ENCODE data around the gene SLC30A4. TPM values are rescaled to one million over a fixed set of nuclear protein-coding genes. Genes with fewer than 3 reads are reported as not detected.

Gene SLC30A4
- total RNA-seq, 4 donors from 2014 or later, result 9.4 to 14.0 (median 11.6) TPM

DNA sequence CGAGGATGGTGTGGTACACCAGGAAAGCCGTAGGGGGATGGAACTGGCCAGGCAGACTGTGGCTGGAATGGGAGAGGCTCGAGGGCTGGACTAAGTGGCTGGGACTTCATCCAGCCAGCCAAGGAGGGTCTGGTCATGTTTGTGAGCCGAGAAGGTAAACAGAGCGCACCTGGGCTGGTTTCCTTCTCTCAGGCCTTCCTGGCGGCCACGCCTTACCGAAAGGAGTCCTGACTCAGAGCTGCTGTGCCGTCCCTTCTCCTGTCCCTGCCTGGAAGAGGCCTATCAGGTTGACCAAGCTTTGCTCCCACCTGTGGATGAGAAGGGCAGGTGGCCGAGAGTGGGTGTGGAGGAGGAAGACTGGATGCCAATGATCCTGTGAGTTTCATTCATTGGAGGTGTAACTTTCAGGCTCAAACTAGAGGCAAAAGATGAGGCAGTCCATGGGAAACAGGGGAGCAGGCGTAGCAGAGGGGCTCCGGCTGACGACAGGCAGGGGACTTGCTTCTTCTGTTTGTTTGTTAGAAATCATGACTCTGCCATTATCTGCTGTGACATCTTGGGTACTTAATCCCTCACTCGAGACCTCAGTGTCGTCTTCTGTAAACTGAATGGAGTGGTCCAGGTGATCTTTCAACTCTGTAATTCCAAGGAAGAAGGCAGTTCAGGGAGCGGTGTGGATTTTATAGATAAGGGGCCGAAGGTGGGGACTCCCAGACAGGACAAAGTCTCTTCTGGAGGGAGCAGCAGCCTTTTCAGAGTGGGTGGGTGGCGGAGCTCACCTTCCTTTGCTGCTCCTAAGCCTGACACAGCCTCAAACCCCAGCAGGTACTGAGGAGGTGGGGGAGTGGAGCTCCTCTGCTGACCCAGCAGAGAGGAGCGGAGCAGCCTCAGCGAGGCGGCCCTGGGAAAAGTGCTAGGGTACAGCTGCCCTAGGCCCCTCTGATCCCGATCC is 72.4 kb downstream of the SLC30A4 start:
- WGBS, result 90% methylated on average over 16 of the region's 22 CpGs
- TF ChIP-seq, protein P1, sequence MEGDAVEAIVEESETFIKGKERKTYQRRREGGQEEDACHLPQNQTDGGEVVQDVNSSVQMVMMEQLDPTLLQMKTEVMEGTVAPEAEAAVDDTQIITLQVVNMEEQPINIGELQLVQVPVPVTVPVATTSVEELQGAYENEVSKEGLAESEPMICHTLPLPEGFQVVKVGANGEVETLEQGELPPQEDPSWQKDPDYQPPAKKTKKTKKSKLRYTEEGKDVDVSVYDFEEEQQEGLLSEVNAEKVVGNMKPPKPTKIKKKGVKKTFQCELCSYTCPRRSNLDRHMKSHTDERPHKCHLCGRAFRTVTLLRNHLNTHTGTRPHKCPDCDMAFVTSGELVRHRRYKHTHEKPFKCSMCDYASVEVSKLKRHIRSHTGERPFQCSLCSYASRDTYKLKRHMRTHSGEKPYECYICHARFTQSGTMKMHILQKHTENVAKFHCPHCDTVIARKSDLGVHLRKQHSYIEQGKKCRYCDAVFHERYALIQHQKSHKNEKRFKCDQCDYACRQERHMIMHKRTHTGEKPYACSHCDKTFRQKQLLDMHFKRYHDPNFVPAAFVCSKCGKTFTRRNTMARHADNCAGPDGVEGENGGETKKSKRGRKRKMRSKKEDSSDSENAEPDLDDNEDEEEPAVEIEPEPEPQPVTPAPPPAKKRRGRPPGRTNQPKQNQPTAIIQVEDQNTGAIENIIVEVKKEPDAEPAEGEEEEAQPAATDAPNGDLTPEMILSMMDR (IDR thresholded peaks at IDR 0.05), result no peak
- TF ChIP-seq EP300 (IDR thresholded peaks at IDR 0.05) (no peak), POLR2AphosphoS5 (IDR thresholded peaks at IDR 0.05) (no peak), POLR2A (IDR thresholded peaks at IDR 0.05; ENCODE audit: low read depth) (no peak)
- H3K27me3 ChIP-seq, result no peaks in the 10 kb centered on the region
- no peaks in the 10 kb centered on the region for H3K36me3 ChIP-seq
- H3K4me3 ChIP-seq, result no peak overlapping the region
- intact Hi-C loops (cut with DNase I), result loop anchor here (10.0 kb wide), 1 partner anchor 165 kb away; no protein-coding TSS in a partner anchor
- H3K9me3 ChIP-seq, result no peaks in the 10 kb centered on the region
- no peak for DNase-seq (ENCODE audit: extremely low spot score)
- H3K27ac ChIP-seq (replicated peaks in 1 of 4), result no peak overlapping the region
- H3K4me1 ChIP-seq, result peaks cover 0 to 4% (median 0%) of the 10 kb centered on the region in 4 donors

DNA sequence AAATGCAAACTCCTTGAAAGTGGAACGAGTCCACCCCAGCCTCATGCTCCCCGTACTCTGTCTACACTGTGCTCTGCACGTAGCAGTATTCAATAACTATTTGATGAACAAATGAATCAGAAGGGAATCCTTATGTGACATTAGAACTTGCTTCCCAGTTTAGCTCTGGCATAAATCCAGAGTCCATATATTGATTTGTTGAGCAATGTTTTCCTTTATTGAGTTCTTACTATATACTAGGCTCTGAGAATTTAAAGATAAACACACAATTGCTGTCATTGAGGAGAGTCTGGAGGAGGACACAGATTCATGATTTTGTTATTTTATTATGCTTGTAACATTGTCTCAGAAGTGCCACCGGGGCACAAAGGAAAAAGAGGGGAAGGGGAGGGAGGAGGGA is 73.2 kb downstream of the SLC30A4 start:
- Histone ChIP-seq H3K4me3 (no peak overlapping the region), H3K9me3 (no peaks in the 10 kb centered on the region), H3K4me1 (peaks cover 0 to 4% (median 0%) of the 10 kb centered on the region in 4 donors), H3K27ac (replicated peaks in 1 of 4) (no peak overlapping the region), H3K27me3 (no peaks in the 10 kb centered on the region), H3K36me3 (no peaks in the 10 kb centered on the region)
- intact Hi-C loops (cut with DNase I), result no loop called here
- WGBS, result 87% methylated on average over 4 of the region's 4 CpGs
- no peak for TF ChIP-seq EP300 (IDR thresholded peaks at IDR 0.05)
- no peak for TF ChIP-seq POLR2AphosphoS5 (IDR thresholded peaks at IDR 0.05)
- TF ChIP-seq, protein P1 (IDR thresholded peaks at IDR 0.05), result no peak
- TF ChIP-seq POLR2A (IDR thresholded peaks at IDR 0.05; ENCODE audit: low read depth), result no peak
- DNase-seq (ENCODE audit: extremely low spot score), result no peak

DNA sequence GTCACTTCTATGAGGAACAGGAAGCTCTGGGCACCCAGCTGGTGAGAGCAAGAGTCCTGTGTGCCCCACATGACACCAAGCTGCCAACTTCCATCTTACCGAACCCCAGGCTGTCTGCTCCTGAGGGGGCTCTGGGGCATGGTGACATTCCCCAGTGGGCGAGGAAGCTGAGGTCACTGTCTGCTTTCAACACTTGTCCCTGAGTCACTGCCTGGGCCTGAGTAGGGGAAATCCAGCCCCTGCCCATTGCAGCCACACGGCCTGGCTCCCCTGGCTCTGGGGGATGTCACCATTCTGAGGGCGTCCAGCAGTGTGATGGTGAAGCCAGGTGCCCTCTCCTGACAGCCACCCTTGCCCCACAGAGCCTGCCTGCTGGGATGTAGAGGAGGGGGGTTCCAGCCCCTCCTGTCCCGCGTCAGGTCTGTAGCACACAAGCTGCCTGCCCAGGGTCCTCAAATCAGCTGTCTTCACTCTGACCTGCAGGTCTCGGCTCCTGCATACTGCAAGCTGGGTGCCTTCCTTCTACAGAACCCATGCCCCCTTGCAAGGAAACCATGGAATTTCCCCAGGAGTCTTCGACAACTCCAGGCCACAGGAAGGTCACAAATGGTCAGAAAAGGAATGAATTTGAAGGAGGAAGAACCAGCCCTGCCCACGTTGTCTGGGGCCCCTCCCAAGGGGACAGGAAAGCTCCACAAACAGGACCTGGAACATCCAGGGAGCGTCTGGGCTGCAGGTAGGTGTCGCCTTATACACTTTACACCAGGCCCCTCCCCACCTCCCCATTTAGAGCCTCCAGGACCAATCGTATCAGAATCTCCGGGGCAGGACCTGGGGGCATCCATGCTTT is 74.3 kb downstream of the SLC30A4 start:
- Histone ChIP-seq H3K4me3 (no peak overlapping the region), H3K36me3 (no peaks in the 10 kb centered on the region), H3K4me1 (peaks cover 0 to 4% (median 0%) of the 10 kb centered on the region in 4 donors), H3K27ac (replicated peaks in 1 of 4) (no peak overlapping the region), H3K9me3 (no peaks in the 10 kb centered on the region), H3K27me3 (no peaks in the 10 kb centered on the region)
- no peak for DNase-seq (ENCODE audit: extremely low spot score)
- TF ChIP-seq POLR2A (IDR thresholded peaks at IDR 0.05; ENCODE audit: low read depth), result no peak
- no peak for TF ChIP-seq EP300 (IDR thresholded peaks at IDR 0.05)
- no peak for TF ChIP-seq POLR2AphosphoS5 (IDR thresholded peaks at IDR 0.05)
- TF ChIP-seq, protein P1 (IDR thresholded peaks at IDR 0.05), result no peak
- WGBS, result 65% methylated on average over 5 of the region's 13 CpGs
- intact Hi-C loops (cut with DNase I), result no loop called here

DNA sequence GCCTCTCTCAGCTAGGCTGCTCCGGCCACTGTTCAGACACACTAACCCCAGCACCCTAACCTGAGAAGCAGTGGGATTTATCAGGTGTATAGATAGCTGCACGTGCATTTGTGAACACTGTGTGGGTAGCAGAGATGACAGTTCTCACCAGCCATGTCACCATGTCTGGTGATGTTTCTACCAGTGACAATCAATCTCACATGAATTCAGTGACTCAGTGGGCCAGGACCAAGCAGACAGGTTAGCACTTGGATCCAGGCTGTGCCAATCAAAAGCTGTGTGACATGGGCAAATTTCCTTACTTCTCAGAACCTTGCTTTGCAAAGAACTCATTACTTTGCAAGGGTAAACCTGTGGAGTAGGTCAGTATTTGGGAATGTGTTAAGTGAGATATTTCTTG is 78.9 kb downstream of the SLC30A4 start:
- TF ChIP-seq POLR2A (IDR thresholded peaks at IDR 0.05; ENCODE audit: low read depth), result no peak
- TF ChIP-seq EP300 (IDR thresholded peaks at IDR 0.05), result no peak
- TF ChIP-seq, protein P1 (IDR thresholded peaks at IDR 0.05), result no peak
- TF ChIP-seq POLR2AphosphoS5 (IDR thresholded peaks at IDR 0.05), result no peak
- no peaks in the 10 kb centered on the region for H3K9me3 ChIP-seq
- WGBS, result 90% methylated on average over 1 of the region's 2 CpGs
- peaks cover 0 to 4% (median 0%) of the 10 kb centered on the region in 4 donors for H3K4me1 ChIP-seq
- no peak for DNase-seq (ENCODE audit: extremely low spot score)
- no peaks in the 10 kb centered on the region for H3K36me3 ChIP-seq
- H3K27me3 ChIP-seq, result no peaks in the 10 kb centered on the region
- H3K27ac ChIP-seq (replicated peaks in 1 of 4), result no peak overlapping the region
- no peak overlapping the region for H3K4me3 ChIP-seq
- intact Hi-C loops (cut with DNase I), result no loop called here

All from esophagus muscularis mucosa (tissue), 4 donors.